Measurements from ENCODE around the gene PEX10.

The PEX10 gene

GRCh38 chr1:2425892-2426291, 13.5 kb upstream of the PEX10 start:
- no peak for DNase-seq (ENCODE audit: low read depth in 2 of 2)

GRCh38 chr1:2422523-2422922, 10.2 kb upstream of the PEX10 start:
- no peak for DNase-seq (ENCODE audit: low read depth in 2 of 2)

GRCh38 chr1:2419416-2419815, 7.1 kb upstream of the PEX10 start:
- DNase-seq (ENCODE audit: low read depth in 2 of 2), result no peak

GRCh38 chr1:2418791-2419320, 6.5 kb upstream of the PEX10 start:
- DNase-seq (ENCODE audit: low read depth in 2 of 2), result no peak

- no peak for DNase-seq (ENCODE audit: low read depth in 2 of 2)
Observed at GRCh38 chr1:2417833-2418225, 5.5 kb upstream of the PEX10 start.

GRCh38 chr1:2417083-2417832, 4.9 kb upstream of the PEX10 start:
- DNase-seq (ENCODE audit: low read depth in 2 of 2), result no peak

GRCh38 chr1:2416403-2416802, 4.0 kb upstream of the PEX10 start:
- DNase-seq (ENCODE audit: low read depth in 2 of 2), result no peak

- DNase-seq (ENCODE audit: low read depth in 2 of 2), result no peak
Observed at GRCh38 chr1:2415801-2416208, 3.4 kb upstream of the PEX10 start.

- no peak for DNase-seq (ENCODE audit: low read depth in 2 of 2)
Observed at GRCh38 chr1:2415337-2415736, 3.0 kb upstream of the PEX10 start.

GRCh38 chr1:2414297-2414958, 2.1 kb upstream of the PEX10 start:
- DNase-seq (ENCODE audit: low read depth in 2 of 2), result peak; percentile 66 to 70

GRCh38 chr1:2413495-2414296, 1.3 kb upstream of the PEX10 start:
- DNase-seq (ENCODE audit: low read depth in 2 of 2), result no peak

- DNase-seq (ENCODE audit: low read depth in 2 of 2), result no peak
Observed at GRCh38 chr1:2412773-2413494, 570 bp upstream of the PEX10 start.

- no peak for DNase-seq (ENCODE audit: low read depth in 2 of 2)
Observed at GRCh38 chr1:2411801-2412394, 466 bp downstream of the PEX10 start.

GRCh38 chr1:2409745-2410144, 2.6 kb downstream of the PEX10 start:
- no peak for DNase-seq (ENCODE audit: low read depth in 2 of 2)

GRCh38 chr1:2408859-2409276, 3.5 kb downstream of the PEX10 start:
- DNase-seq (ENCODE audit: low read depth in 2 of 2), result no peak

GRCh38 chr1:2408456-2408855, 3.9 kb downstream of the PEX10 start:
- DNase-seq (ENCODE audit: low read depth in 2 of 2), result no peak

- DNase-seq (ENCODE audit: low read depth in 2 of 2), result no peak
Observed at GRCh38 chr1:2407991-2408275, 4.4 kb downstream of the PEX10 start.

- no peak for DNase-seq (ENCODE audit: low read depth in 2 of 2)
Observed at GRCh38 chr1:2407166-2407990, 5.0 kb downstream of the PEX10 start.

GRCh38 chr1:2406451-2407041, 5.8 kb downstream of the PEX10 start:
- DNase-seq (ENCODE audit: low read depth in 2 of 2), result no peak

GRCh38 chr1:2405588-2406295, 6.6 kb downstream of the PEX10 start:
- DNase-seq (ENCODE audit: low read depth in 2 of 2), result no peak
